HepG2 (cell line): ENCODE measurements around the gene ANO9. TPM values are rescaled to one million over a fixed set of nuclear protein-coding genes. Genes with fewer than 3 reads are reported as not detected.
A peak's percentile ranks its signal among the peaks of the same experiment; 100 is the strongest.

ENCODE experiments used
- CAMTA2 ChIP-seq: sonication (generic); formaldehyde crosslinking; IDR thresholded peaks from 2 replicates; pipeline ENCODE4 v1.4.0; 2020; ENCODE audit warnings: mild to moderate bottlenecking, missing genetic modification reagents, borderline replicate concordance
- CENPT ChIP-seq: sonication (generic); formaldehyde crosslinking; IDR thresholded peaks from 2 replicates; pipeline ENCODE4 v1.8.0; 2022; ENCODE audit warnings: low read depth, mild to moderate bottlenecking, moderate library complexity, missing genetic modification reagents
- DR1 ChIP-seq: sonication (generic); formaldehyde crosslinking; IDR thresholded peaks from 2 replicates; pipeline ENCODE4 v1.8.0; 2021; ENCODE audit warnings: mild to moderate bottlenecking, missing genetic modification reagents, inconsistent platforms
- ELF1 ChIP-seq: sonication (generic); formaldehyde crosslinking; IDR thresholded peaks from 2 replicates; pipeline ENCODE4 v1.4.0; 2020; ENCODE audit warnings: missing genetic modification reagents
- GATAD1 ChIP-seq: IDR thresholded peaks from 2 replicates; pipeline ENCODE4 v1.6.1; 2016; ENCODE audit warnings: missing genetic modification reagents, missing compliant biosample characterization
- IKZF1 ChIP-seq: fragments of 450-650 bp; IDR thresholded peaks from 2 replicates; pipeline ENCODE4 v1.7.1; 2016
- KLF9 ChIP-seq: IDR thresholded peaks from 2 replicates; pipeline ENCODE4 v1.6.1; 2016; ENCODE audit warnings: low read depth
- MEIS1 ChIP-seq: sonication (generic); formaldehyde crosslinking; IDR thresholded peaks from 2 replicates; pipeline ENCODE4 v1.9.0; 2021; ENCODE audit warnings: mild to moderate bottlenecking, missing genetic modification reagents, moderate library complexity, borderline replicate concordance
- NR3C1 ChIP-seq: sonication (generic); formaldehyde crosslinking; IDR thresholded peaks from 2 replicates; pipeline ENCODE4 v1.4.0; 2020; ENCODE audit warnings: missing genetic modification reagents
- PAX8 ChIP-seq: sonication (generic); formaldehyde crosslinking; IDR thresholded peaks from 2 replicates; pipeline ENCODE4 v1.8.0; 2022; ENCODE audit warnings: mild to moderate bottlenecking, missing genetic modification reagents, borderline replicate concordance
- SIX4 ChIP-seq: sonication (generic); formaldehyde crosslinking; IDR thresholded peaks from 2 replicates; pipeline ENCODE4 v1.4.0; 2020; ENCODE audit warnings: missing genetic modification reagents
- TP53 ChIP-seq: sonication (generic); formaldehyde crosslinking; conservative IDR thresholded peaks from 2 replicates; pipeline ENCODE4 v1.4.0; 2020; ENCODE audit warnings: missing genetic modification reagents
- ZNF10 ChIP-seq: sonication (generic); formaldehyde crosslinking; IDR thresholded peaks from 2 replicates; pipeline ENCODE4 v1.4.0; 2020; ENCODE audit warnings: mild to moderate bottlenecking, low read depth, missing genetic modification reagents, borderline replicate concordance
- ZNF282 ChIP-seq: fragments of 450-650 bp; IDR thresholded peaks from 2 replicates; pipeline ENCODE4 v1.6.1; 2018; ENCODE audit not compliant: partially characterized antibody
- ZNF557 ChIP-seq: sonication (generic); formaldehyde crosslinking; IDR thresholded peaks from 2 replicates; pipeline ENCODE4 v1.4.0; 2020; ENCODE audit warnings: missing genetic modification reagents
- polyA plus RNA-seq, 8 experiments: library from polyadenylated mRNA; depleted of rRNA in 3 of 8; stranded (reverse) in 7 of 8; unstranded in 1 of 8; fragments of >200 nt; fragmentation: Illumina TruSeq in 4 of 8; extraction: Trizol in 4 of 8; gene quantifications; 2 replicates each; pipeline versions ENCODE4 v1.2.1 to v1.2.3, GENCODE V29; 2011 to 2016; ENCODE audit warnings: low read depth in 4 of 8, missing spikeins in 1 of 8, mixed read lengths in 1 of 8; ENCODE audit not compliant: insufficient read depth in 1 of 8
- total RNA-seq, 5 experiments: library from RNA; depleted of rRNA; stranded (reverse); fragments of >200 nt; fragmentation: Illumina TruSeq; extraction: Trizol; gene quantifications; 2 replicates each; pipeline ENCODE4 v1.2.3, GENCODE V29; 2016; ENCODE audit warnings: low read depth in 1 of 5
- TF ChIP-seq, protein P1 (sequence below): sonication (generic); formaldehyde crosslinking; IDR thresholded peaks from 2 replicates; pipeline ENCODE4 v1.4.0; 2020; ENCODE audit warnings: mild to moderate bottlenecking, missing genetic modification reagents
- TF ChIP-seq, protein P2 (sequence below): sonication (generic); formaldehyde crosslinking; IDR thresholded peaks from 2 replicates; pipeline ENCODE4 v1.5.0; 2020; ENCODE audit warnings: missing genetic modification reagents
- TF ChIP-seq, protein P3 (sequence below): sonication (generic); formaldehyde crosslinking; IDR thresholded peaks from 2 replicates; pipeline ENCODE4 v1.8.1; 2023; ENCODE audit warnings: mild to moderate bottlenecking, missing genetic modification reagents

The ANO9 gene
- total and polyA plus RNA-seq, 2 of the 13 experiments (the other 11 are each of a cell fraction or from before 2014, with no cell fraction given) = 8.9 to 14.3 TPM

DNA sequence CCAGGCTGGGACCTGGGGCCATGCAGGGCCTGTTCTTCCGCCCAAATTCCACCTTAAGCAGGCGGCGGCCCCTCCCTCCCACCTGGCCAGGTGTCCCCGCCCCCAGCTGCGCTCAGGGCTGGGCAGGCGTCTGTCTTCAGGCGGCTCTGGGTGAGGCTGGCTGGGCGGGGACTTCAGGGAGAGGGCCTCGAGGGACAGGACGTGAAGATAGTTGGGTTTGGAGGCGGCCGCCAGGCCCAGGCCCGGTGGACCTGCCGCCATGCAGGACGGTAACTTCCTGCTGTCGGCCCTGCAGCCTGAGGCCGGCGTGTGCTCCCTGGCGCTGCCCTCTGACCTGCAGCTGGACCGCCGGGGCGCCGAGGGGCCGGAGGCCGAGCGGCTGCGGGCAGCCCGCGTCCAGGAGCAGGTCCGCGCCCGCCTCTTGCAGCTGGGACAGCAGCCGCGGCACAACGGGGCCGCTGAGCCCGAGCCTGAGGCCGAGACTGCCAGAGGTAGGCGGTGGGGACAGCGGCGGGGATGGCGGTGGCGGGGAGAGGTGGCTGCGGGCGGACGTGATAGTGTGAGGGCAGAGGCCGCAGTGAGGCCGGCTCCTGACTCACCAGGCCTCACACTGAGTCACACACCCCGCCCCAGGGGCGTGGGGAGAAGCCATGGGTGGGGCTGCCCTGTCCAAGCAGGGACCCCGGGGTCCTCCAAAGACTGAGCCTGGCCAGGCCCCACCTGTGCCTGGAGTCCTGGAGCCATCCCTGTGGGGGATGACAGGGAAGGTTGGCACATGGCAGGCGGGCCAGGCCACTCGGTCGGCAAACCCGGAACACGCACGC lies 47.6 kb downstream of the ANO9 start, which contains the start of gene PKP3 (continued):
- TF ChIP-seq, protein P1, sequence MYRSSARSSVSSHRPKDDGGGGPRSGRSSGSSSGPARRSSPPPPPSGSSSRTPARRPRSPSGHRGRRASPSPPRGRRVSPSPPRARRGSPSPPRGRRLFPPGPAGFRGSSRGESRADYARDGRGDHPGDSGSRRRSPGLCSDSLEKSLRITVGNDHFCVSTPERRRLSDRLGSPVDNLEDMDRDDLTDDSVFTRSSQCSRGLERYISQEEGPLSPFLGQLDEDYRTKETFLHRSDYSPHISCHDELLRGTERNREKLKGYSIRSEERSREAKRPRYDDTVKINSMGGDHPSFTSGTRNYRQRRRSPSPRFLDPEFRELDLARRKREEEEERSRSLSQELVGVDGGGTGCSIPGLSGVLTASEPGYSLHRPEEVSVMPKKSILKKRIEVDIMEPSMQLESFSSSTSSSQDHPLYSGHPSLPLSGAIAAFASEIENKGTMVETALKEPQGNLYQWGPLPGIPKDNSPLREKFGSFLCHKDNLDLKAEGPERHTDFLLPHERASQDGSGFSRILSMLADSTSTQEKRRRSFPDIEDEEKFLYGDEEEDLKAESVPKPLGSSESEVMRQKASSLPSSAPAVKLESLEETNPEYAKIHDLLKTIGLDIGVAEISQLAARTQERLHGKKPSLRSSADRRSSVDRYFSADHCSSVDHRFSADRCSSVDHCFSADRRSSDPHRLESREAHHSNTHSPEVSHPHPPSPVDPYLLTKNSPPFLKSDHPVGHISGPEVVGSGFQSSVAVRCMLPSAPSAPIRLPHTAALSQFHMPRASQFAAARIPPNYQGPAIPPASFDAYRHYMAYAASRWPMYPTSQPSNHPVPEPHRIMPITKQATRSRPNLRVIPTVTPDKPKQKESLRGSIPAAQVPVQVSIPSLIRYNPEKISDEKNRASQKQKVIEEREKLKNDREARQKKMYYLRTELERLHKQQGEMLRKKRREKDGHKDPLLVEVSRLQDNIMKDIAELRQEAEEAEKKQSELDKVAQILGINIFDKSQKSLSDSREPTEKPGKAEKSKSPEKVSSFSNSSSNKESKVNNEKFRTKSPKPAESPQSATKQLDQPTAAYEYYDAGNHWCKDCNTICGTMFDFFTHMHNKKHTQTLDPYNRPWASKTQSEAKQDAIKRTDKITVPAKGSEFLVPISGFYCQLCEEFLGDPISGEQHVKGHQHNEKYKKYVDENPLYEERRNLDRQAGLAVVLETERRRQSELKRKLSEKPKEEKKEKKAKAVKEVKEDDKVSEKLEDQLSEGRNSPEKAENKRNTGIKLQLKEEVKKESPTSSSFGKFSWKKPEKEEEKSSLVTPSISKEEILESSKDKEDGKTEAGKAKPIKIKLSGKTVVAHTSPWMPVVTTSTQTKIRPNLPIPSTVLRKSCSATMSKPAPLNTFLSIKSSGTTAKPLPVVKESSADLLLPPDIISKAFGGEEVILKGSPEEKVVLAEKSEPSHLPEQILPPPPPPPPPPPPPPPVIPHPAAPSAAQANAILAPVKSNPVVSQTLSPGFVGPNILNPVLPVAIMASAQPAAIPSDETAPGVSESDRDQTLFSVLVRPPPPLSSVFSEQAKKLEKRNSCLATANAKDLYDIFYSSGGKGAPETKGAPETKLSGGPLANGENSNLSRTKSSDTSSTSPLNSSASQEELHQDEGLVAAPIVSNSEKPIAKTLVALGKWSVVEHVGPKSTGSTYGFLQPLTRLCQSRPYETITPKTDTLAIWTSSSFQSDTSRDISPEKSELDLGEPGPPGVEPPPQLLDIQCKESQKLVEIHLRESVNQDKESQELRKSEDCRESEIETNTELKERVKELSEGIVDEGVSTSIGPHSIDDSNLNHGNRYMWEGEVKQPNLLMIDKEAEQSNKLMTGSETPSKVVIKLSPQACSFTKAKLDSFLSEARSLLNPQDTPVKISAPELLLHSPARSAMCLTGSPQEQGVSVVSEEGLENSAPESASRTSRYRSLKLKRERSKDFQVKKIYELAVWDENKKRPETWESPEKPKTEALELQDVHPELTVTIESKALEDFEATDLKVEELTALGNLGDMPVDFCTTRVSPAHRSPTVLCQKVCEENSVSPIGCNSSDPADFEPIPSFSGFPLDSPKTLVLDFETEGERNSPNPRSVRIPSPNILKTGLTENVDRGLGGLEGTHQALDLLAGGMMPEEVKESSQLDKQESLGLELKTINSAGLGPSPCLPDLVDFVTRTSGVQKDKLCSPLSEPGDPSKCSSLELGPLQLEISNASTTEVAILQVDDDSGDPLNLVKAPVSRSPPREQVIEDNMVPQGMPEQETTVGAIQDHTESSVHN (CRISPR knock-in tag) = no peak
- no peak for TF ChIP-seq ZNF10
- TF ChIP-seq DR1 (CRISPR knock-in tag) = 0 out of 2 replicates have a peak, but pooled peaks have one; percentile 4
- no peak for TF ChIP-seq ZNF557 (CRISPR knock-in tag)
- TF ChIP-seq IKZF1 = no peak
- TF ChIP-seq ZNF282 = no peak
- TF ChIP-seq MEIS1 = no peak
- no peak for TF ChIP-seq NR3C1 (CRISPR knock-in tag)
- TF ChIP-seq SIX4 (CRISPR knock-in tag) = no peak
- no peak for TF ChIP-seq TP53 (CRISPR knock-in tag)
- no peak for TF ChIP-seq GATAD1 (CRISPR knock-in tag)
- 0 out of 2 replicates have a peak, but pooled peaks have one; percentile 33 for TF ChIP-seq CAMTA2 (CRISPR knock-in tag)
- TF ChIP-seq, protein P2, sequence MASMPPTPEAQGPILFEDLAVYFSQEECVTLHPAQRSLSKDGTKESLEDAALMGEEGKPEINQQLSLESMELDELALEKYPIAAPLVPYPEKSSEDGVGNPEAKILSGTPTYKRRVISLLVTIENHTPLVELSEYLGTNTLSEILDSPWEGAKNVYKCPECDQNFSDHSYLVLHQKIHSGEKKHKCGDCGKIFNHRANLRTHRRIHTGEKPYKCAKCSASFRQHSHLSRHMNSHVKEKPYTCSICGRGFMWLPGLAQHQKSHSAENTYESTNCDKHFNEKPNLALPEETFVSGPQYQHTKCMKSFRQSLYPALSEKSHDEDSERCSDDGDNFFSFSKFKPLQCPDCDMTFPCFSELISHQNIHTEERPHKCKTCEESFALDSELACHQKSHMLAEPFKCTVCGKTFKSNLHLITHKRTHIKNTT = no peak
- TF ChIP-seq KLF9 = no peak
- TF ChIP-seq PAX8 (CRISPR knock-in tag) = no peak
- TF ChIP-seq, protein P3, sequence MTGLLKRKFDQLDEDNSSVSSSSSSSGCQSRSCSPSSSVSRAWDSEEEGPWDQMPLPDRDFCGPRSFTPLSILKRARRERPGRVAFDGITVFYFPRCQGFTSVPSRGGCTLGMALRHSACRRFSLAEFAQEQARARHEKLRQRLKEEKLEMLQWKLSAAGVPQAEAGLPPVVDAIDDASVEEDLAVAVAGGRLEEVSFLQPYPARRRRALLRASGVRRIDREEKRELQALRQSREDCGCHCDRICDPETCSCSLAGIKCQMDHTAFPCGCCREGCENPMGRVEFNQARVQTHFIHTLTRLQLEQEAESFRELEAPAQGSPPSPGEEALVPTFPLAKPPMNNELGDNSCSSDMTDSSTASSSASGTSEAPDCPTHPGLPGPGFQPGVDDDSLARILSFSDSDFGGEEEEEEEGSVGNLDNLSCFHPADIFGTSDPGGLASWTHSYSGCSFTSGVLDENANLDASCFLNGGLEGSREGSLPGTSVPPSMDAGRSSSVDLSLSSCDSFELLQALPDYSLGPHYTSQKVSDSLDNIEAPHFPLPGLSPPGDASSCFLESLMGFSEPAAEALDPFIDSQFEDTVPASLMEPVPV (CRISPR knock-in tag) = no peak
- no peak for TF ChIP-seq CENPT (CRISPR knock-in tag)
- TF ChIP-seq ELF1 (CRISPR knock-in tag) = 0 out of 2 replicates have a peak, but pooled peaks have one; percentile 11
